Activated CD4-positive, CD25-positive, alpha-beta regulatory T cell treated with anti-CD3 and anti-CD28 coated beads, Interleukin-2, amount 50 U/mL, for 24 hours (primary cell): ENCODE data around the gene ARHGAP24.
"Not testable (repeated sequence)": the region's sequence is repeated elsewhere in the genome, so short reads cannot be mapped to it uniquely, and the experiment has no call there.

Experiments
- ATAC-seq, 2 donors: fragments of 150-1000 bp; cut with Tn5 transposase; one replicate each; pipeline ENCODE4 v1.10.0; 2021; ENCODE audit warnings: mild to moderate bottlenecking in 1 of 2, moderate library complexity in 1 of 2

ARHGAP24 gene

GRCh38 chr4:85929961-85930665 is 455.2 kb downstream of the ARHGAP24 start:
- no peak for ATAC-seq

GRCh38 chr4:85932500-85933290 is 457.7 kb downstream of the ARHGAP24 start:
- no peak for ATAC-seq

GRCh38 chr4:85933291-85933640 is 458.3 kb downstream of the ARHGAP24 start:
- ATAC-seq, result no peak

GRCh38 chr4:85937507-85937906 is 462.6 kb downstream of the ARHGAP24 start:
- ATAC-seq, result no peak

- no peak for ATAC-seq
These were observed 463.1 kb downstream of the ARHGAP24 start for GRCh38 chr4:85938062-85938461.

- ATAC-seq, result no peak
These were observed 464.0 kb downstream of the ARHGAP24 start for GRCh38 chr4:85938902-85939301.

GRCh38 chr4:85939595-85939994 is 464.6 kb downstream of the ARHGAP24 start:
- ATAC-seq, result no peak

GRCh38 chr4:85940151-85940550 is 465.2 kb downstream of the ARHGAP24 start:
- no peak for ATAC-seq

GRCh38 chr4:85942107-85942506 is 467.2 kb downstream of the ARHGAP24 start:
- no peak for ATAC-seq

- ATAC-seq, result no peak
These were observed 471.9 kb downstream of the ARHGAP24 start for GRCh38 chr4:85946821-85947220.

GRCh38 chr4:85951099-85951498 is 476.1 kb downstream of the ARHGAP24 start:
- ATAC-seq, result no peak

- no peak for ATAC-seq
These were observed 477.6 kb downstream of the ARHGAP24 start for GRCh38 chr4:85952528-85952927.

- ATAC-seq, result no peak
These were observed 478.2 kb downstream of the ARHGAP24 start for GRCh38 chr4:85952972-85953650.

GRCh38 chr4:85953651-85954018 is 478.7 kb downstream of the ARHGAP24 start:
- no peak for ATAC-seq

- no peak for ATAC-seq
These were observed 480.8 kb downstream of the ARHGAP24 start for GRCh38 chr4:85955620-85956292.

- no peak for ATAC-seq
These were observed 481.5 kb downstream of the ARHGAP24 start for GRCh38 chr4:85956293-85956945.

GRCh38 chr4:85961887-85962286 is 486.9 kb downstream of the ARHGAP24 start:
- no peak for ATAC-seq

- ATAC-seq, result no peak
These were observed 488.3 kb downstream of the ARHGAP24 start for GRCh38 chr4:85963231-85963630.

- no peak for ATAC-seq
These were observed 489.3 kb downstream of the ARHGAP24 start for GRCh38 chr4:85964298-85964697.

- not testable (repeated sequence) for ATAC-seq
These were observed 490.1 kb downstream of the ARHGAP24 start for GRCh38 chr4:85965017-85965416.

- ATAC-seq, result no peak
These were observed 490.6 kb downstream of the ARHGAP24 start for GRCh38 chr4:85965529-85965928.

GRCh38 chr4:85966373-85966772 is 491.4 kb downstream of the ARHGAP24 start:
- no peak for ATAC-seq

GRCh38 chr4:85967872-85968271 is 492.9 kb downstream of the ARHGAP24 start:
- ATAC-seq, result no peak
